ENCODE data around the gene PSENEN. TPM values are rescaled to one million over a fixed set of nuclear protein-coding genes. Genes with fewer than 3 reads are reported as not detected.

PSENEN gene
- total RNA-seq, 1 experiment from 2014 or later, result 42.9 TPM

DNA sequence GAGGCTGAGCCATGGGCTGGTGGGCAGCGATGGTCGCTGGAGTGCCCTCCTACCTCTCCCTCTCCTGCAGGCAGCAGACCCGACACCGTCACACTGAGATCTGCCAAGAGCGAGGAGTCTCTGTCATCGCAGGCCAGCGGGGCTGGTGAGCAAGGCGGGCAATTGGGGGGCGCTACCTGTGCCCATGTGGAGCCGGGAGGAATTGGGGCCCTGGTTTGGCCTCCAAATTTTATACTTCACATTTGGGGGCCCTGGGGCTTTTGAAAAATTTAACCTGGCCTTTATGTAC lies 39.8 kb downstream of the PSENEN start:
- Histone ChIP-seq H3K4me1 (ENCODE audit: insufficient read depth, low read length) (no peaks in the 10 kb centered on the region), H3F3A (ENCODE audit: low read length, unreplicated experiment) (no peaks in the 10 kb centered on the region), H3K4me3 (ENCODE audit: low read length) (no peak overlapping the region), H3K27ac (ENCODE audit: low read length) (no peak overlapping the region), H4K20me1 (ENCODE audit: low read length) (no peaks in the 10 kb centered on the region), H2AFZ (ENCODE audit: low read length) (no peak overlapping the region), H3K79me2 (ENCODE audit: low read length) (no peaks in the 10 kb centered on the region), H3K9me3 (ENCODE audit: low read length) (no peaks in the 10 kb centered on the region), H3K36me3 (ENCODE audit: low read depth, low read length) (no peaks in the 10 kb centered on the region), H3K9me2 (replicated peaks; ENCODE audit: low read length) (no peaks in the 10 kb centered on the region), H3K9ac (ENCODE audit: low read length) (no peak overlapping the region), H3K4me2 (ENCODE audit: low read length) (no peak overlapping the region), H3K27me3 (ENCODE audit: low read length) (no peaks in the 10 kb centered on the region)
- CTCF ChIA-PET, result no interaction called here
- intact Hi-C loops (cut with micrococcal nuclease), result no loop called here
- no TSS peak for BruUV-seq (replicated peaks)
- TF ChIP-seq EZH2 (IDR thresholded peaks at IDR 0.05; ENCODE audit: low read length, unreplicated experiment), result no peak
- TF ChIP-seq, protein P1, sequence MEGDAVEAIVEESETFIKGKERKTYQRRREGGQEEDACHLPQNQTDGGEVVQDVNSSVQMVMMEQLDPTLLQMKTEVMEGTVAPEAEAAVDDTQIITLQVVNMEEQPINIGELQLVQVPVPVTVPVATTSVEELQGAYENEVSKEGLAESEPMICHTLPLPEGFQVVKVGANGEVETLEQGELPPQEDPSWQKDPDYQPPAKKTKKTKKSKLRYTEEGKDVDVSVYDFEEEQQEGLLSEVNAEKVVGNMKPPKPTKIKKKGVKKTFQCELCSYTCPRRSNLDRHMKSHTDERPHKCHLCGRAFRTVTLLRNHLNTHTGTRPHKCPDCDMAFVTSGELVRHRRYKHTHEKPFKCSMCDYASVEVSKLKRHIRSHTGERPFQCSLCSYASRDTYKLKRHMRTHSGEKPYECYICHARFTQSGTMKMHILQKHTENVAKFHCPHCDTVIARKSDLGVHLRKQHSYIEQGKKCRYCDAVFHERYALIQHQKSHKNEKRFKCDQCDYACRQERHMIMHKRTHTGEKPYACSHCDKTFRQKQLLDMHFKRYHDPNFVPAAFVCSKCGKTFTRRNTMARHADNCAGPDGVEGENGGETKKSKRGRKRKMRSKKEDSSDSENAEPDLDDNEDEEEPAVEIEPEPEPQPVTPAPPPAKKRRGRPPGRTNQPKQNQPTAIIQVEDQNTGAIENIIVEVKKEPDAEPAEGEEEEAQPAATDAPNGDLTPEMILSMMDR (conservative IDR thresholded peaks at IDR 0.05; ENCODE audit: low read depth, low read length), result no peak
- TF ChIP-seq EZH2phosphoT487 (IDR thresholded peaks at IDR 0.05; ENCODE audit: borderline replicate concordance, low read length), result no peak
- ATAC-seq (no peak), DNase-seq (no peak)
- POLR2A ChIA-PET (ENCODE audit: unreplicated experiment), result no interaction called here

DNA sequence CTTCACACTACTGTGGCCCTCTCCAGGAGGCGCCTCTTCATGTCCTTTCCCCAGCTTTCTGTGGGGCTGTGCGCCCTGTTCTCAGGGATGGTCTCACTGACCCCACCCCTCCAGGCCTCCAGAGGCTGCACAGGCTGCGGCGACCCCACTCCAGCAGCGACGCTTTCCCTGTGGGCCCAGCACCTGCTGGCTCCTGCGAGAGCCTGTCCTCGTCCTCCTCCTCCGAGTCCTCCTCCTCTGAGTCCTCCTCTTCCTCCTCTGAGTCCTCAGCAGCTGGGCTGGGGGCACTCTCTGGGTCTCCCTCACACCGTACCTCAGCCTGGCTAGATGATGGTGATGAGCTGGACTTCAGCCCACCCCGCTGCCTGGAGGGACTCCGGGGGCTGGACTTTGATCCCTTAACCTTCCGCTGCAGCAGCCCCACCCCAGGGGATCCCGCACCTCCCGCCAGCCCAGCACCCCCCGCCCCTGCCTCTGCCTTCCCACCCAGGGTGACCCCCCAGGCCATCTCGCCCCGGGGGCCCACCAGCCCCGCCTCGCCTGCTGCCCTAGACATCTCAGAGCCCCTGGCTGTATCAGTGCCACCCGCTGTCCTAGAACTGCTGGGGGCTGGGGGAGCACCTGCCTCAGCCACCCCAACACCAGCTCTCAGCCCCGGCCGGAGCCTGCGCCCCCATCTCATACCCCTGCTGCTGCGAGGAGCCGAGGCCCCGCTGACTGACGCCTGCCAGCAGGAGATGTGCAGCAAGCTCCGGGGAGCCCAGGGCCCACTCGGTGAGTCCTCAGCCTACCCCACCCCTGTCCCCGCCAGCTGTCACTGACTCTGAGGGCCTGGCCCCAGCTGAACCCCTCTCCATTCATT lies 41.1 kb downstream of the PSENEN start:
- no peak for DNase-seq
- Histone ChIP-seq H3K36me3 (ENCODE audit: low read depth, low read length) (no peaks in the 10 kb centered on the region), H3K27ac (ENCODE audit: low read length) (no peak overlapping the region), H3K79me2 (ENCODE audit: low read length) (no peaks in the 10 kb centered on the region), H3K4me2 (ENCODE audit: low read length) (no peak overlapping the region), H3K9ac (ENCODE audit: low read length) (no peak overlapping the region), H2AFZ (ENCODE audit: low read length) (no peak overlapping the region), H4K20me1 (ENCODE audit: low read length) (no peaks in the 10 kb centered on the region), H3K4me3 (ENCODE audit: low read length) (no peak overlapping the region), H3K4me1 (ENCODE audit: insufficient read depth, low read length) (no peaks in the 10 kb centered on the region), H3K9me3 (ENCODE audit: low read length) (no peaks in the 10 kb centered on the region), H3F3A (ENCODE audit: low read length, unreplicated experiment) (no peaks in the 10 kb centered on the region), H3K9me2 (replicated peaks; ENCODE audit: low read length) (no peaks in the 10 kb centered on the region), H3K27me3 (ENCODE audit: low read length) (no peaks in the 10 kb centered on the region)
- TF ChIP-seq, protein P1 (conservative IDR thresholded peaks at IDR 0.05; ENCODE audit: low read depth, low read length), result no peak
- no peak for TF ChIP-seq EZH2 (IDR thresholded peaks at IDR 0.05; ENCODE audit: low read length, unreplicated experiment)
- TF ChIP-seq EZH2phosphoT487 (IDR thresholded peaks at IDR 0.05; ENCODE audit: borderline replicate concordance, low read length), result no peak
- POLR2A ChIA-PET (ENCODE audit: unreplicated experiment), result no interaction called here
- no TSS peak for BruUV-seq (replicated peaks)
- no peak for ATAC-seq
- intact Hi-C loops (cut with micrococcal nuclease), result no loop called here
- CTCF ChIA-PET, result no interaction called here

DNA sequence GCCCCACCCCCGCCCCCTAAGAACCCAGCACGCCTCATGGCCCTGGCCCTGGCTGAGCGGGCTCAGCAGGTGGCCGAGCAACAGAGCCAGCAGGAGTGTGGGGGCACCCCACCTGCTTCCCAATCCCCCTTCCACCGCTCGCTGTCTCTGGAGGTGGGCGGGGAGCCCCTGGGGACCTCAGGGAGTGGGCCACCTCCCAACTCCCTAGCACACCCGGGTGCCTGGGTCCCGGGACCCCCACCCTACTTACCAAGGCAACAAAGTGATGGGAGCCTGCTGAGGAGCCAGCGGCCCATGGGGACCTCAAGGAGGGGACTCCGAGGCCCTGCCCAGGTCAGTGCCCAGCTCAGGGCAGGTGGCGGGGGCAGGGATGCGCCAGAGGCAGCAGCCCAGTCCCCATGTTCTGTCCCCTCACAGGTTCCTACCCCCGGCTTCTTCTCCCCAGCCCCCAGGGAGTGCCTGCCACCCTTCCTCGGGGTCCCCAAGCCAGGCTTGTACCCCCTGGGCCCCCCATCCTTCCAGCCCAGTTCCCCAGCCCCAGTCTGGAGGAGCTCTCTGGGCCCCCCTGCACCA lies 41.9 kb downstream of the PSENEN start:
- Histone ChIP-seq H3F3A (ENCODE audit: low read length, unreplicated experiment) (no peaks in the 10 kb centered on the region), H2AFZ (ENCODE audit: low read length) (no peak overlapping the region), H3K27ac (ENCODE audit: low read length) (no peak overlapping the region), H3K9me3 (ENCODE audit: low read length) (no peaks in the 10 kb centered on the region), H3K79me2 (ENCODE audit: low read length) (no peaks in the 10 kb centered on the region), H3K9ac (ENCODE audit: low read length) (no peak overlapping the region), H3K4me3 (ENCODE audit: low read length) (no peak overlapping the region), H3K36me3 (ENCODE audit: low read depth, low read length) (no peaks in the 10 kb centered on the region), H3K4me1 (ENCODE audit: insufficient read depth, low read length) (no peaks in the 10 kb centered on the region), H3K9me2 (replicated peaks; ENCODE audit: low read length) (no peaks in the 10 kb centered on the region), H3K27me3 (ENCODE audit: low read length) (no peaks in the 10 kb centered on the region), H3K4me2 (ENCODE audit: low read length) (no peak overlapping the region), H4K20me1 (ENCODE audit: low read length) (no peaks in the 10 kb centered on the region)
- BruUV-seq (replicated peaks), result no TSS peak
- TF ChIP-seq, protein P1 (conservative IDR thresholded peaks at IDR 0.05; ENCODE audit: low read depth, low read length), result no peak
- TF ChIP-seq EZH2 (IDR thresholded peaks at IDR 0.05; ENCODE audit: low read length, unreplicated experiment) (no peak), EZH2phosphoT487 (IDR thresholded peaks at IDR 0.05; ENCODE audit: borderline replicate concordance, low read length) (no peak)
- ATAC-seq (no peak), DNase-seq (no peak)
- POLR2A ChIA-PET (ENCODE audit: unreplicated experiment), result no interaction called here
- intact Hi-C loops (cut with micrococcal nuclease), result no loop called here
- CTCF ChIA-PET, result no interaction called here
